HG03442 (cell line): ENCODE results near the gene ADAMTS19.

ENCODE experiments used
- ATAC-seq: cut with Tn5 transposase; IDR thresholded peaks from one replicate; pipeline ENCODE4 v1.9.1; 2021; ENCODE audit warnings: mild to moderate bottlenecking, moderate library complexity; ENCODE audit not compliant: unreplicated experiment

Gene ADAMTS19

GRCh38 chr5:129664336-129664937 is 204.3 kb downstream of the ADAMTS19 start:
- ATAC-seq, result peak; percentile 72

DNA sequence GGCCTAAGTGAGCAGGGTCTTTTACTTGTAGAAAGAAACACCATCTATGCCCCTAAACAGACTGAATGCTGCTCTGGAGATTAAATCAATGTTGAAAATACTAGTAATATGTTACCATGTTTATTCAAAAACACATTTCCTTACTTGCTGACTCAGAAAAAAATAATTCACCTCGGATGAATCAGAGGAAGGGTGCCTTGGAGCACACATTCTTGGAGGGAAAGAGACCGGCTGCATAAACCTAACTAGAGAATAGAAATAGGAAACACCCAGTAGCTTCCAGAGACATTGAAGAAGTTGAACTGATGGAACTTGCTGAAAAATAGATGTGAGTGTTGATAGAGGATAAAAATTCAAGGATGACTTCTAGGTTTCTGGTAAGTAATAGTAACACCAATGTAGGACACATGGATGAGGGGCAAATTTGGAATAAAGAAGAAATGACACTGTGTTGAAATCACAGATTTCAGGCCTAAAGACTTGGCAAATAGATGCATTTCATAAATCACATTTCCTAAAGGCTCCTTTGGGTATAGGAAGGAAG is 210.9 kb downstream of the ADAMTS19 start:
- ATAC-seq, result no peak

DNA sequence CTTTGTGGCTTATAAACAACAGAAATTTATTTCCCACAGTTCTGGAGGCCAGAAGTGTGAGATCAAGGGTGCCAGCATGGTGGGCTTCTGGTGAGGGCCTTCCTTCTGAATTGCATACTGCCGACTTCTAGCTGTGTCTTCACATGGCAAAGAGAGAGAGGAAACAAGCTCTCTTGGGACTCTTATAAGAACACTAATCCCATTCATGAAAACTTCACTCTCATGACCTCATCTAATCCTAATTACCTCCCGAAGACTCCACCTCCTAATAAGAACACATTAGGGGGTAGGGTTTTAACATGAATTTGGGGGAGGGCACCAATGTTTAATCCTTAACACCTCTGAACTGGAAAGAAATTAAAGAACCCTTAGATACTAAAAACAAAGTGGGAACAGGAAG is 211.9 kb downstream of the ADAMTS19 start:
- no peak for ATAC-seq

- ATAC-seq, result no peak
These were observed 219.6 kb downstream of the ADAMTS19 start for GRCh38 chr5:129679671-129680070.

- no peak for ATAC-seq
These were observed 227.8 kb downstream of the ADAMTS19 start for GRCh38 chr5:129687941-129688340.

- no peak for ATAC-seq
These were observed 228.9 kb downstream of the ADAMTS19 start for GRCh38 chr5:129689045-129689444.

DNA sequence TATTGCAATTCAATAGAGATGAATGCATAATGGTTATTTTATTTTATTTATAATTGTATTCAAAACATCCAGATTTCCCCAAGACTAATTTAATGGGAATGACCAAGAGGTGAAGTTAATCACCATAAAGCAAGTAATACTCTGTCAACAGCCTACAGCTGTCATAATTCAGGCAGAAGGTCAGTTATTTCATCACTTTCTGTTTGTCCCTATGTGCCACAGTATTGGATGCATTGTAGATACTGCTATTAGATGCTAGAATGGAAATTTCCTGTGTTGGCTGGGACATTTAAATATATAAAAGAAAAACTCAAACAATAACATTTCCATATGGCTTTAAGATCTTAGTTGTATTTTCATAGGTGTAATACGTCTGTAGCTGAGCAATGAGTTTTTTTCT is 231.1 kb downstream of the ADAMTS19 start:
- ATAC-seq, result no peak

DNA sequence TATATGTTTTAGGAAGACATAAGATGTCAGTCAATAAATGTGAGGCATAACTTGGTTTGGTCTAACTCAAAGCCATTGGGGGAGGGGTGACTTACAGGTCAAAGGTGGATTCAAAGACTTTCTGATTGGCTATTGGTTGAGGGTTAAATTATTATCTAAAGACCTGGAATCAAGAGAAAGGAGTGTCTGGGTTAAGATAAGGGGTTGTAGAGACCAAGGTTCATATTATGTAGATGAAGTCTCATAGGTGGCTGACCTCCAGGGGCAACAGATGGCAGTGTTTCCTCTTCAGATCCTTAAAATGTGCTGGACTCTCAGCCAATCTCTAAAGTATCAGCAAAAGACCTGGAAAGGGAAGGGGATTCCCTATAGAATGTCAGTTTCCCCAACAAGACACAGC is 236.5 kb downstream of the ADAMTS19 start:
- ATAC-seq, result no peak

- ATAC-seq, result no peak
These were observed 238.6 kb downstream of the ADAMTS19 start for GRCh38 chr5:129698661-129699060.

- no peak for ATAC-seq
These were observed 256.1 kb downstream of the ADAMTS19 start for GRCh38 chr5:129716235-129716634.

- no peak for ATAC-seq
These were observed 256.6 kb downstream of the ADAMTS19 start for GRCh38 chr5:129716651-129717050.

DNA sequence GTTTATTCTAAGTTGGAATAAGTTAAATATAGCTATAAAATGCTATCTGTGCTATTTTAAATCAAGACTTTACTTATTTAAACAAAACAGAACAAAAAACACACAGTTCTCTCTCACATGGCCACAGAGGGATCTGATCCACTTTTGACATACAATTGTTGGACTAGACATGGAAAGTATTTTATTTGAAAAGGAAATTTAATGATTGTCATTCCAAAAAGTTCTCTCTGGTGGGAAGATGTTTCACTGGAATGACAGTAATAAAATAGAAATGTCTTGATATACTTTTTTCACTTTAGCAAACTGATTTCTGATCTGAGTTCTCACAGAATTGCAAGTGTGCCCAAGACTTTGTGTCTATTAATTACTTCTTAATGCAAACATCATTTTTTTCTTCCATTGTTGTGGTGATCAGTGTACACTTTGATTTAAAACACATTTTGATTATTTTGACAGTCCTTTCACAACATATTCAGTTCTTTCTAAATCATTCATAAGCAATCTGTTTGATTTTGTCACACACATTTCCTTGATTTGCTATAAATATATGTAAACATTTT is 257.7 kb downstream of the ADAMTS19 start:
- ATAC-seq, result no peak

DNA sequence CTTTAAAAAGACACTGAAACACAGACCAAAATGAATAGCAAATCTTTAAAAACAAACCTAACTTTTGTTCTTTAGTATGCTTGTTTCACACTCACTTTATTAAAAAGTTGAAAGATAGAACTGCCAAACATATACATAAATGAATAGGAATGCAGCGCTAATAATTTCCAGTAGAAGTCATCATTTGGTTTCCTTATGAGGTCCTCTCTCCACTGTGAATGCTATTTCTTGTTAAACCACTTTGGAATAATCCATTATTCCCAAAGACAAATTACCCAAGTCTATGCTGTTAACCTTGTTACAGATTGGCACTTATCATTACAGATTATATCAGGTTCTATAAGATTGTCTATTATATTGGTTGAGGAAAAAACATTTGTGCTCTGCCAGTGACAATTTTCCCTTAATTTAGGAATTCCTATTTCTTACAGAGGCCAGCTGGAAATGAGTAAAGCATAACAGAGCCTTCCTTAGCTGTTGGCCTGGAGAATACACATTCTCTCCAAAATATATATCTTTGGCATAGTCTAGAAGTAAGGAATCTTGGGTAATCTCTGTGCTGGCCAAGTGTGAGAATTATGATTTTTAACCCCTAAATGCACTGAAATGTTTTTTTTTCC is 258.5 kb downstream of the ADAMTS19 start:
- no peak for ATAC-seq

DNA sequence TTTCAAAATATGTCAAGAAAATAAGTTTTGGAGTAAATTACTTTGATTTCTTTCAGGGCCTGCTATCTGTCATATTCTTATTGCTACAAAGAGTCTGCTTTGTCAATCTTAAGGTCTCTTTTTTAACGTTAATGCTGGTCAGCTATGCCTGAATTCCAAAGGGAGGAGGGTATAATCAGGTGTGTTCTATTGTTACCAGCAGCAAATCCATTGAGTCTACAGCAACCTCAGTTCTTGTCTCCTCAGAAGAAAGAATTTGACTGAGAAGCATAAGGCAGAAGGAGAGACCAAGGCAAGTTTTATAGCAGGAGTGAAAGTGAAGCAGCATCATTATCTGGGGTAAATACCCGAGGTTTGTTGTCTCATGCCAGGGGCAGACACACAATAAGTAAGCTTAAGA is 264.1 kb downstream of the ADAMTS19 start:
- ATAC-seq, result no peak

DNA sequence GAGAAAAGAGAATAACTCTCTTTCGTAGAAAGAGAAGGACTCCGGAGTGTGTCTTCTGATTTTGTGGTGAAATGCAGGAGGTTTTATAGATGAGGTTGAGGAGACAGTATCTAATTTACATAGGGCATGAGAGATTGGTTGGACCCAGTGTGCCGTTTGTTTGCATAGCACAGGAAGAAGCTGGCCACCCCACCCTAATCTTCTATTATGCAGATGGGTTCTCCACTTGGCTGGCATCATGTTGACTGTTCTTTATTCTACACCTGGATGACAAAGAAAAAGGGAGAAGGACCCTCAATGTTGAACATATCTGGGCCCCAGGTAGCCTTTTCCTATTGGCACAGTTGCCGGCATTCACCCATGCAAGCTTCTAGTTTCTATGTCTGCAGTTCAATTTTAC is 264.5 kb downstream of the ADAMTS19 start:
- ATAC-seq, result no peak

DNA sequence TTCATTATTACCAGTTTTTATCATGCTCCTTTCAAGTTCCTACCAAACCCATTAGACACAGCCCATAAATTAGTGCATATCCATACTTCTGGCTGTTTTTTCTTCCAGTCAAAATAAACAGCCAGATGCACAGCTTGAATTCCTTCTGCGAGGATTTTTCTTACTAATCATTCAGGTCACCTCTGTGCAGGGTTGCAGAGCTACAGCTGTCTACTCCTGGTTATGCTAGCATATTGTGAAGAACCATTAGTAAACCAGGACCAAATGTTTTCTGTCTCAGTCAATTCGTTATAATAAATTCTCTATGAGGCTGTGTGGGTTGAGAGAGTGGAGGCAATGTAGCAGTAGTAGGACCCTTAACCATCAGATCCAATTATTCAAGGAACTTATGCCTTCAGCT is 279.7 kb downstream of the ADAMTS19 start:
- no peak for ATAC-seq

DNA sequence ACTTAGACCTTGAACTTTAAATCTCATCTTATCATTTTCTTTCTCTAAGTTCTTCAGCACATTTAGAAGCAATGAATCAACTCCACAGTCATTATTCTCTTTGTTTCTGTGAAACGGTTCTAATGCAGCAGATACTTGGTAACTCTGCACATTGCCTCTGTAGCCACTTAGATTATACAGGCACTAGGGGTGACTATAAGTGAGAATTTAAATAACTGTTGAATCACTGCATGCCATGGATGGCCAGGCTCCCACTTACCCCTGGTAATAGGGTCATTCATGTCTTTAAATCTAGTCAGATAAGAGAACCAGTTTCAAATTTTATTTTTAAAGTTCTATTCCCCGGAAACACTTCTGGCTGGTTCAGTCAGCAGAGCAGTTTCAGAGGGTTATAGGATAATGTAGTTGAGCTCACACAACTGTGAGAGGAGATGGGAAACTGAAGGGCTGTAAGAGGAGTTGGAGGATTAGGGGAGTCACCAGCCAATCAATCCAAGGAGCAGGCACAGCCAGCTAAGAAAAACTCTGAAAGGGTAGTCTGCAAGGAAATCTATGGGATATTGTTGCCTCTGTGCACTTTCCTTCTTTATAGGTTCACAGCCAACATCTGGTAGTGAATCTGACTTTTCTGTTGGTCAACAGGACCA is 283.6 kb downstream of the ADAMTS19 start:
- no peak for ATAC-seq

DNA sequence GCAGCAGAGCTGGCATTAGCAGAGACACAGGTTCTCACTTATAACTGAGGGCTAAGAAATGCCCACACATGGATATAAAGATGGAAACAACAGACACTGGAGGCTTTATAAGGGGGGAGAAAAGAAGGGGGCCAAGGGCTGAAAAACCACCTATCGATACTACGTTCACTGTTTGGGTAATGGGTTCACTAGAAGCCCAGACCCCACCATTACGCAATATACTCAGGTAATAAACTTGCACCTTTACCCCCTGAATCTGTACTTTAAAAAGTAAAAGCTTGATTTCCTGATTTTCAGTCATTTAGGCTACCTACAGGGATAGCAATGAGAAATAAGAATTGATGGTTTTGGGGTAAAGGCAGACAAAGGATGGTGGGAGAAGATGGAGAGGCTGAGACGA is 285.9 kb downstream of the ADAMTS19 start:
- no peak for ATAC-seq

DNA sequence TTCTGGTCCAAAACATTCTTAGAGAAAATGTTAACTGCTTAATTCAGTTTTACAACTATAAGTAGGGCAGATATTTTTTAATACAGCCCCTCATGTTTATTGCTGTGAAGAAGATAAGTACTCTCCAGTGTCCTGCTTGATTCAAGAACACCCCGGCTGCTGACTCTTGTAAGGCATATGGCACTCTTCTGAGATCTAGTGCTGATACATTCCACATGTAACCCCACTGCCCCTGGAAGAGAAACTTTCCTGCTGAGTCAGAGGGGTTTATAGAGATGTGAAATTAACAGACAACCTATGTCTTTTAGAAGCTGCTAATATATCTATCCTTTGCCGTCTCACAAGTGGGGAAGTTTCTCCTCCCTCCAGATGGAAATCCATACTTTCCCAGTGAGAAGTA is 286.8 kb downstream of the ADAMTS19 start:
- ATAC-seq, result no peak

GRCh38 chr5:129747572-129748407 is 287.7 kb downstream of the ADAMTS19 start, which contains the start of gene MINAR2:
MINAR2 (plus strand) TSS chr5:129748094; CDS start chr5:129748191, 97 bp downstream.
- no peak for ATAC-seq
